Stimulated activated CD4-positive, alpha-beta T cell treated with anti-CD3 and anti-CD28 coated beads, Interleukin-2, amount 100 ng/mL, for 48 hours (primary cell): ENCODE data around the gene AMD1.
"Not testable (repeated sequence)": the region's sequence is repeated elsewhere in the genome, so short reads cannot be mapped to it uniquely, and the experiment has no call there.

Source experiments
- DNase-seq, 2 donors: peaks; one replicate each; pipeline ENCODE4 v3.0.0-alpha.2; 2020

Gene AMD1

GRCh38 chr6:110873981-110874879 is at the start of gene AMD1:
TSS of gene AMD1 (plus strand) at chr6:110874785. CDS start at chr6:110875106, 321 bp downstream.
- peak; percentile 91 for DNase-seq

DNA sequence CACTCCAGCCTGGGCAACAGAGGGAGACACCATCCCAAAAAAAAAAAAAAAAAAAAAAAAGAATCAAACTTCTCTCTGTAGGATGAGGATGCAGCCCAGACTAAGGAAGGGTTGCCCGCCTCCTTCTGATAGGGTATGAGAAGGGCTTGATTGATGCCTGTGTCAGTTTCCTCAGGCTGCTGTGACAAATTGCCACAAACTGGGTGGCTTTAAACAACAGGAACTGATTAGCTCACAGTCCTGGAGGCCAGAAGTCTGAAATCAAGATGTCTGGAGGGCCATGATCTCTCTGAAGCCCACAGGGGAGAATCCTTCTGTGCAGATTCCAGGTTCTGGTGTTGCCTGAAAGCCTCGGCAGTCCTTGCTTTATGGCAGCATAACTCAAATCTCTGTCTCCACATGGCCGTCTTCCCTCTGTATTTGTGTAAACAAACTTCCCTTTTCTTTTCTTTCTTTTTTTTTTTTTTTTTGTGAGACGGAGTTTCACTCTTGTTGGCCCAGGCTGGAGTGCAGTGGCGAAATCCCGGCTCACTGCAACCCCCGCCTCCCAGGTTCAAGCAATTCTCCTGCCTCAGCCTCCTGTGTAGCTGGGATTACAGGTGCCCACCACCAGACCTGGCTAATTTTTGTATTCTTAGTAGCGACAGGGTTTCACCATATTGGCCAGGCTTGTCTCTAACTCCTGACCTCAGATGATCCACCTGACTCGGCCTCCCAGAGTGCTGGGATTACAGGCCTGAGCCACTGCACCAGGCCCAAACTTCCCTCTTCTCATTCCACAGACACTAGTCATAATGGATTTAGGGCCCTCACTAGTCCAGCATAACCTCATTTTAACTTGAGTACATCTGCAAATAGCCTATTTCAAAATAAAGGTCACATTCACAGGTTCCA is 48.1 kb upstream of the AMD1 start:
- no peak for DNase-seq

DNA sequence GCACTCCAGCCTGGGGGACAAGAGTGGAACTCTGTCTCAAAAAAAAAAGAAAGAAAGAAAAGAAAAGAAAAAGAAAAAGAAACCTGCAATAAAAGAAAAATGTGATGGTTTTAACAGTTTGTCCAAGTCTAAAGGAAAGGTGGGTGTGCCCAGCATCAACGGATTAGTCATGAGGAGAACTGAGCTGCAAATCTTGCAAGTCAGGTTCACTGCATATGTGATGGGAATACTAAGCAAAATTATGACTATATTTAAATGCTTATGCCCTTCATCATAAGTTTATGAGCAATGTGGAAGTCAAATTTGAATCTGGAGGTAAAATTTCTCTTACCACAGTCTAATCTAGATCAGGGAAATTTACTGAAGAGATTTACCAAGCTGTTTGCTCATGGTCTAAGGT is 46.2 kb upstream of the AMD1 start:
- no peak for DNase-seq

DNA sequence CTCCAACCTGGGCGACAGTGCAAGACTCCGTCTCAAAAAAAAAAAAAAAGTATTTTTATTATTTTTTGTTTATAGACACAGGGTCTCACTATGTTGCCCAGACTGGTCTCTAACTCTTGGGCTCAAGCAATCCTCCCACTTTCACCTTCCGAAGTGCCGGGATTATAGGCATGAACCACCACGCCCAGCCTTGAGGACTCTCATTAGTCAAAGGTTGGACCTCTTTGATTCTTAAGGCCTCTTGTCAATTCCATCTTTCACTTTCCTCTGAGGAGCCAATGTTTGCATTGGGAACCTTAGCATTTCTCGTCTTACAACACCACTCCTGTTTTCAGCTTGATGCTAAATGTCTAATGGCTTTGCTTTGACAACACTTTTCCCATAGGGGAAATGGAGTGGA is 43.2 kb upstream of the AMD1 start:
- DNase-seq: no peak

DNA sequence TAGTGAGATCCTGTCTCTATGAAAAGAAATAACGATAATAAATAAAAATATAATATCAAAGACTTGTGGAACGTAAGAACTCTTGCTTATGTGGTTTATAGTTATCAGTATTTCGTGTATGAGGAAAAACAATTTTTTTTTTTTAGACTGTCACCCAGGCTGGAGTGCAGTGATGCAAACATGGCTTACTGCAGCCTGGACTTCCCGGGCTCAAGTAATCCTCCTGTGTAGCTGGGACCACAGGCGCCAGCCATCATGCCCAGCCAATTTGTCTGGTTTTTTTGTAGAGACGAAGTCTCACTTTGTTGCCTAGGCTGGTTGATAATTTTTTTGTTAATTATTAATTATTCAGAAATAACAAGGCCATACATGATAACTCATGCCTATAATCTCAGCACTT is 40.8 kb upstream of the AMD1 start:
- no peak for DNase-seq

DNA sequence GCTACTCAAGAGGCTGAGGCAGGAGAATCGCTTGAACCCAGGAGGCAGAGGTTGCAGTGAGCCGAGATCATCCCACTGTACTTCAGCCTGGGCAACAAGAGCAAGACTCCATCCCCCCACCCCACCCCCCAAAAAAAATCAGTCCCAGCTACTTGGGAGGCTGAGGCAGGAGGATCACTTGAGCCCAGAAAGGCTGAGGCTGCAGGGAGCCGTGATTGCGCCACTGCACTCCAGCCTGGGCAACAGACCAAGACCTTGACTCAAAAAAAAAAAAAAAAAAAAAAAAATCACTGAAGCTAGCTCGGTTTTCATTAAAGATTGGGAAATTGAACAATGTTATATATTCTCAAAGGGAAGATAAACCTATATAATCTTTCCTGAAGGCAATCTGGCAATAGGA is 38.8 kb upstream of the AMD1 start:
- DNase-seq: not testable (repeated sequence)

- no peak for DNase-seq
Observed at GRCh38 chr6:110841266-110841665, 33.3 kb upstream of the AMD1 start.

DNA sequence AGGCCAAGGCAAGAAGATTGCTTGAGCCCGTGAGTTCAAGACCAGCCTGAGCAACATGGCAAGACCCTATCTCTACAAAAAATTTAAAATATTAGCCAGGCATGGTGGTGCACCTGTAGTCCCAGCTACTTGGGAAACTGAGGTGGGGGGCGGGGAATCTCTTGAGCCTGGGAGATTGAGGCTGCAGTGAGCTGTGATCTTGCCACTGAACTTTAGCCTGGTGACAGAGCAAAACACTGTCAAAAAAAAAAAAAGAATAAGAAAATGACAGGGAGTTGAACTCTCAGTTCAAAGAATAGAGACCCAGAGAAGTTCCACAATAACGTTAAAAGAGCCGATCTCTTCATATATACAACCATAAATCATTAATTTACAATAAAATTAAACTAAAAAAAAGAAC is 24.8 kb upstream of the AMD1 start:
- no peak for DNase-seq

GRCh38 chr6:110852773-110853172 is 21.8 kb upstream of the AMD1 start:
- no peak for DNase-seq

DNA sequence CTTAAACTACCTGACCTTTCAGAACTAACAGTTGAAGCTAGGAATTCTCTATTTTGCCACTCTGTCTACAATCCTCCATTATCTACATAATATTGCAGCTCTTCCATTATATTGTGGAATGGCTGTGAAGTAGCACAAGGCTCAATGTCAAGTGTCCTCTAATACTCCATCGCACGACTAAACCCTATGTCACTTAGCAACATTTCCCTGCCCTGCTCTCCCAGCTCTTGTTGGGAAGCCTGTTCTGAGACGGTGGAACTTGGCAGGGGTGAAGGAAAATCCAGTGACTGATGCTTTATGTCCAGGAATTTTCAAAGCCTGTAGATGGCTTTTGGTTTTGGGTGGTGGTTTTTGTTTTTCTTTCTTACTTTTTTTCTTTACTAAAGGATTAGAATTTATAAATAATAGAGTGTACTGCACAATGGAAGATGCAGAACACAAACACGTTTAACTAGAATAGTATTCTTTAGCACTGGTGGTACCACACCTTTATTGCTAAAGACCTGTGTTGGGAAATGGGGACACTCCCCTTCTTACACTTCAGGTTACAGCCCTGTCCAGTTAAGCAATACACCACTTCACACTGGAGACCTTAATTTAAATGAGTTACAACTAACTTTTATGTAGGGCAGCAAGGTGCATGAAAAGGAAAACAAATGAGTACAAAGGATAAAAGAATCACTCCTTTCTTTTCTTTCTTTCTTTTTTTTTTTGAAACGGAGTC is 20.7 kb upstream of the AMD1 start:
- DNase-seq: no peak

DNA sequence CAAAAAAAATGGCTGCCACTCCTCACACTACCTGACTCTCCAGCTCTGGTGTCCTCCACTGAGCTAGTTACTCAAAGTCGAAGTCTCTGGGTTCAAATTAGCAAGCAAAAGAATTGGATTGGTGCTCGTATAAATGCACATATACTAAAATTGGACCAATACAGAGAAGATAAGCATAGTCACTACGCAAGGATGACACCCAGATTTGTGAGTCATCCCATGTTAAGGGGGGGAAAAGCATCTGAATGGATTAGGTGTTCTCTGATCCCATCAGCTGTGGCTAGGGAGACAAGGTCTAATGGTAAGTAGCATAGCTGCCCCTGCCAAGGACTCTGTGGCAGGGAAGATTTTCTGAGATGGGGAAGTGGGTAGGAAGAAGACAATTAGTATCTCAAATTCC is 18.3 kb upstream of the AMD1 start:
- DNase-seq: no peak

GRCh38 chr6:110858016-110858415 is 16.6 kb upstream of the AMD1 start:
- DNase-seq: no peak

DNA sequence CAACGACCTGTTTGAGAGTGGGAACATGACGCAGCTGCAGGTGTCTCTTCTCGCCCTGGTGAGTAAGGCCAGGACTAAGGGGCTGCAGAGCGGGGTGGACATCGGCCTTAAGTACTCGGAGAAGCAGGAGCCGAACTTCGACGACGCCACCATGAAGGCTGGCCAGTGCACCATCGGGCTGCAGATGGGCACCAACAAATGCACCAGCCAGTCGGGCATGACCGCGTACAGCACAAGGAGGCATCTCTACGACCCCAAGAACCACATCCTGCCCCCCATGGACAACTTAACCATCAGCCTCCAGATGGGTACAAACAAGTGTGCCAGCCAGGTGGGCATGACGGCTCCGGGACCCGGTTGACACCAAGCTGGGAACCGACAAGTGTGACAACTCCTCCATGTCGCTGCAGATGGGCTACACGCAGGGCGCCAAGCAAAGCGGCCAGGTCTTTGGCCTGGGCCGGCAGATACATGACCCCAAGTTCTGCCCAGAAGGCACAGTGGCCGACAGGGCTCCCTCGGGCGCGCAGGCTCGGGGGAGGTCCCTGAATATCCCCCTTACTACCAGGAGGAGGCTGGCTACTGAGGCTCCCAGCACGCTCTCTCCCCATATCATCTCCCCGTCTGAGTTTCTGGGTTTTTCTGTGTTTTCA is 15.9 kb upstream of the AMD1 start:
- no peak for DNase-seq

DNA sequence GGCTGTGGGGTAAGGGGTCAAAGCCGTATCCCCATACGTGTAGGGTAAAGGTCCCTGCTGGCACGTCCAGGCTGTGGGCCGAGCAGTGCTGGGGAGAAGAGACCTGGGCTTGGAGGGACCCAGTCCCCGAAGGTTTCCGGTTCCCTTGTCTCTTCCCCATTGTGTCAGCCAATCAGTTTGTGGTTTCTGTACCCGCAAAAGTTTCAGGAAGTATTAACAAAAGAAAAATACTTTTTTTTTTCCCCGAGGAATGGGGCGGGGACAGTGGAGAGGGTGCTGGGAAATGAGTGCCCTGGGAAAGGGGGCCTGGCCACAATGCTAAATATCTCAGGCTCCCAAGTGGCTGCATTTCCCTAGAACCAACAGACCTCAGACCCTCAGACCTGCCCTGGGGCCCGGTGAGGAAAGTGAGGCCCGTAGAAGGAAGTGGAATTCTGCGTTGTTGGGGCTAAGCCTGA is 15.2 kb upstream of the AMD1 start:
- DNase-seq: no peak

DNA sequence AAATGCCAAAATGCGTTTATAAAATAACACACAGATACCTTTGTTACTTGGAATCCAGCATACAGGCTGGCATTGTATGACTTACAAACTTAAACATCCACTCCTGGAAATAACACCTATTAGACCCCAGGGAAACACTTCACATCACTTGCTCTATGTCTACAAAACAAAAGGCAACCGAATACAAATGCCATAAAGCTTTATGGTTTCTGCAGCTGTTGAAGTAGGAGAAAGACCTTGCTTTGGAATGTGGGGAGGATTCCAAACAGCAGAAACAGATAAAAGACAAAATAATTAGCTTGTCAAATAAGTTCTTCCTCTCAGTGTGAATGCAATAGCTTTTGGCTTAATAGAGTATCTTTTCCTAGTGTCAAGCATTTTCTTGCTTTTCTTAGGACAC is 9.8 kb upstream of the AMD1 start:
- no peak for DNase-seq

DNA sequence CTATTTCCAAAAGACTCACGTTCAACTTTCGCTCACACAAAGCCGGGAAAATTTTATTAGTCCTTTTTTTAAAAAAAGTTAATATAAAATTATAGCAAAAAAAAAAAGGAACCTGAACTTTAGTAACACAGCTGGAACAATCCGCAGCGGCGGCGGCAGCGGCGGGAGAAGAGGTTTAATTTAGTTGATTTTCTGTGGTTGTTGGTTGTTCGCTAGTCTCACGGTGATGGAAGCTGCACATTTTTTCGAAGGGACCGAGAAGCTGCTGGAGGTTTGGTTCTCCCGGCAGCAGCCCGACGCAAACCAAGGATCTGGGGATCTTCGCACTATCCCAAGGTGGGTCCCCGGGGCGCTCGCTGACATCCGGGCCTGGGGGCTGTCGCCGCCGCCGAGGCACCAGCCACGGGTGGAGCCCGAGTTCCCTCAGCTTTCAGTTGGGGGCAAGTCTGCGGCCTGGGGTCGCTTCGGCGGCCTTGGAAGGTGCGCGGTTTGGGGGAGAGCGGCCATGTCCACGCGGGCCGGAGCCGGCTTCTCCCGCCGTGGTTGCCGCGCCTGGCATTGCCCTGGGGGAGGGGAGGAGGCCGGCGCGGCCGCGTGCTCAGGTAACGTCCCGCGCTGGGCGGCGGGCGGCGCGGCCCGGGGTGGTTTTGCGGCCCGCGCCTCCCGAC is 429 bp downstream of the AMD1 start:
- peak; percentile 26 to 40 for DNase-seq

DNA sequence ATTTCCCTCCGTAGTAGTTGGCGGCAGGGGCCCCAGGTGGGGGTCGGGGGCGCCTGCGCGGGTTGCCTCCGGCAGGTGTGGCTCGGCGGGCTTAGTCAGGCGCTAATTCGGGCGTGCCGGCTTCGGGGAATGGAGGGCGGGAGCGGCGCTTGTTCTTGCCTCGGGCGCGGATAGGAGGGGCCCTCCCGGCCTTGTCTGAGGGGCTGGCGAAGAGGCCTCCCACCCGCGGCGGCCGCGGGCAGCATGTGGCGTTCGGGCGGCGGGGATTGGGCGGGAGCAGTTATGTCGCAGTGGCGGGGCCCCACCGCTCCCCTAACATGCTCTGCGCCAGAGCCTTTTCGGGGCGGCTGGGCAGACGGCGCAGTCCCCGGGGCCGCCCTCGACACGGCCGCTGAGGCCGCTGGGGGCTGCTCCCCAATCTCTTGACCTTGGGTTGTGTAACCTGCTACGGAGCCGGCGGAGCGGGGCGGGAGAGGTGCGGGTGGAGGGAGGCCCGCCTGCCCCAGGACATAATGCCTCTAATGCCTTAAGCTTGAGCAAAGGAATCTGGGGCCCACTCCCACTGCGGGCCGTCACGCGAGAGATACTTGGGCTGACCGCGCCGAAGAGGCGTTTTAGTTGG is 1.1 kb downstream of the AMD1 start:
- DNase-seq: peak; percentile 44 to 56

DNA sequence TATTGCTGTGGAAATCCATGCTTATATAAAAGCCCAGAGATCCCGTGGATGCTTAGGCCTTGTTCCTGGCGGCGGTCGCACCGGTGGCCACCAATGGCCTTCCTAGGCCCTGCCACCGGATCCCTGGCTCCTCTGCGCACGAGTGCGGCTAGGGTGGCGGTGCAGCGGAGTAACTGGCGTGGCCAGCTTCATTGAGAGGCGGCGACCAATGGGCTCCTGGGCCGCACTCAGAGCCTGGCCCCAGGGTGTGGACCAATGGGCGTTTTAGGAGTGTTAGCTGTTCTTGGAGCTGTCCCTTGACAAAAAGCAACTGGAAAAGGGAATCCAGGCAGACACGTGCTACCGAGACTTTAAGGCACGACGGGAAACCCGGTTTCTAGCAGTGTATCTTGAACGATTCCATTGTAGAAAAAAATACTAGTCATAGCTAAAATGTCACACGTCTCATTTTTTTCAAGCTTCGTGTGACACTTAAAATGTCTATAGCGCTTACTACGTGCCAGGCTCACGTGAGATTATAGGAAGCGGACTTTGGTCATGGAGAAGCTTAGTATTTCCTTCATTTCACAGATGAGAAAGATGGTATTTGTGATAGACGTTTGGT is 1.7 kb downstream of the AMD1 start:
- peak; percentile 49 to 56 for DNase-seq

DNA sequence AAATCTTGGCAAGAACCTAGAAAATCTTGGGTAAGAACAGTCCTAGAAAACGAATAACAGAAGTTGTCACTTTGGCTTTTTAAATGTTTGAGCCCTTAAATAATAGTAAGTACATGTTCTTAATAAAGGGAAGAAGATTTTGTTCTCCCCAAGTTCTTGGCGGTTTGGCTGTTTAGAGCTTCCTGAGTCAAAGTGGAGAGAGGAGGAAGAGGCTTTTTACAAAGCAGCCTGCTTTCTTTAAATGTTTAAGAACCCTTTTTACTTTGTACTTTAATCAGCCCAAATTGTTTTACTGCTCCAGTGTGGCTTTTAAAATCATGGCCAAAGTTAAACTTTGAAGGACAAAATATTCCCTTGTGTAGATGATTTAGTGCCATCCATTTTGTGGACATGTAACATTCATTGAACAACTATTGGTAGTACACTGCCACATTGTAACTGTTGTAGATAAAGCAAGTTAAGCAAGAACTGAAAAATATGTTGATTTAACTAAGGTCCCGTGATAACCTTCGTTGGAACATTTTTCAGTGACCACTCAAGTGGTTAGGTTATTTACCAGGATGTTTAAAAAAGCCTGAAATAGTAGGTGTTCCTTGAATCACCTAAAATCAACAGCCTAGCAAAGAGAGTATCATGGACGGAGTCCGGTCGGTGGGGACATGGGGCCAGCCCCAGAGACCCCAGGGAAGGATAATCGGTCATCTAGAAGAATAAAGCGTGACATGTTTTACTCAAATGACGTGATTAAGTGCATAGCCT is 2.4 kb downstream of the AMD1 start:
- DNase-seq: no peak

DNA sequence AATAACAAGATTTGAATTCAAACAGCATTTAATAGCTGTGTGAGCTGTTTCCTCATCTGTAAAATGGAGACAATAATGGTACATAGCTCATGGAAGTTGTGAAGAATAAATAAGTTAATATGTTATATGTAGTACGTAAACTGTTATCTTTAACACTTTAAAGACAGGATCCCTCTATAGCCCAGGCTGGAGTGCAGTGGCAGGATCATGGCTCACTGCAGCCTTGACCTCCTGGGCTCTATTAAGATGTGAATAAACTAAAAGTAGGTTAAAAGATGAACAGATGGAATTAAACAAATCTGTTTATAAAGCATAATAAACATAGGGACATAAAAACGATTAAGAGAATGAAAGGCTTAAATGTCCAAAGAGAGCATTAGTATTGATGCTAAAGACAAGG is 3.0 kb downstream of the AMD1 start:
- DNase-seq: no peak
